Uterus (tissue), 2 donors: ENCODE results near the gene CLIC6.

Experiments
- POLR2A ChIP-seq, 2 donors: fragments of 450-650 bp; IDR thresholded peaks; one replicate each; pipeline ENCODE4 v1.6.1; 2016; ENCODE audit warnings: antibody characterized with exemption in 2 of 2, mild to moderate bottlenecking in 1 of 2, moderate library complexity in 1 of 2
- TF ChIP-seq, protein P1 (sequence below), 4 experiments: fragments of 200-600 bp in 2 of 4; fragments of 450-650 bp in 2 of 4; sonication (generic) in 2 of 4; IDR thresholded peaks; one replicate each; pipeline ENCODE4 v1.5.1; 2016 to 2019; ENCODE audit warnings: antibody characterized with exemption in 4 of 4, mild to moderate bottlenecking in 2 of 4, moderate library complexity in 1 of 4

DNA sequence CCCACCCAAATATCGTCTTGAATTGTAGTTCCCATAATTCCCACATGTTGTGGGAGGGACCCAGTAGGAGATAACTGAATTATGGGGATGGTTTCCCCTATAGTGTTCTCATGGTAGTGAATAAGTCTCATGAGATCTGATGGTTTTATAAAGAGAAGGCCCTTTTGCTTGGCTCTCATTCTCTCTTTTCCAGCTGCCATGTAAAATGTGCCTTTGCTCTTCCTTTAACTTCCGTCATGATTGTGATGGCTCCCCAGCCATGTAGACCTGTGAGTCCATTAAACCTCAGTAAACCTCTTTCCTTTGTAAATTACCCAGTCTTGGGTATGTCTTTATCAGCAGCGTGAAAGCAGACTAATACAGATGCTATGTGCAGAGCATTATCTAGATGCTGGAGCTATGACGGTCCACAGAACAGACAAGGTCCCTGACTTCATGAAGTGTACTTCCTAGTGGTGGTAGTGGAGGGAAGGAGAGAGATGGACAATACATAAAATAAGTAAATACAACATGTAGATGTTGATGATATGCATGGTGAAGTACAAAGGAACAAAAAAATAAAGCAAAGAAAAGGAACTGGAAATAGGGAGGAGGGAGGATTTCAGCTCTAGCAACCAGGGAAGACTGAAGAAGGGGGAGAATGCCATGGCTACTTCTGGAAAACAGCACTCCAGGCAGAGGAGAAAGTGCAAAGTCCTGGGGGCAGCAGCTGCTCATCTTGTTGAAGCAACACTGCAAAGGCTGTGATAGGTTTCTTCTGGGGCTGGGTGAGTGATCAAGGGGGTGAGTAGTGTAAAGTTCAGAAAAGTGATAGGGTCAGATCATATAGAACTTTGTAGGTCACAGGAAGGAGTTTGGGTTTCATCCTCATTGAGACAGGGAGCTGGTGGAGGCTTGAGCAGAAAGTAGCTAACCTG, 47.1 kb upstream of the CLIC6 start:
- TF ChIP-seq, protein P1, sequence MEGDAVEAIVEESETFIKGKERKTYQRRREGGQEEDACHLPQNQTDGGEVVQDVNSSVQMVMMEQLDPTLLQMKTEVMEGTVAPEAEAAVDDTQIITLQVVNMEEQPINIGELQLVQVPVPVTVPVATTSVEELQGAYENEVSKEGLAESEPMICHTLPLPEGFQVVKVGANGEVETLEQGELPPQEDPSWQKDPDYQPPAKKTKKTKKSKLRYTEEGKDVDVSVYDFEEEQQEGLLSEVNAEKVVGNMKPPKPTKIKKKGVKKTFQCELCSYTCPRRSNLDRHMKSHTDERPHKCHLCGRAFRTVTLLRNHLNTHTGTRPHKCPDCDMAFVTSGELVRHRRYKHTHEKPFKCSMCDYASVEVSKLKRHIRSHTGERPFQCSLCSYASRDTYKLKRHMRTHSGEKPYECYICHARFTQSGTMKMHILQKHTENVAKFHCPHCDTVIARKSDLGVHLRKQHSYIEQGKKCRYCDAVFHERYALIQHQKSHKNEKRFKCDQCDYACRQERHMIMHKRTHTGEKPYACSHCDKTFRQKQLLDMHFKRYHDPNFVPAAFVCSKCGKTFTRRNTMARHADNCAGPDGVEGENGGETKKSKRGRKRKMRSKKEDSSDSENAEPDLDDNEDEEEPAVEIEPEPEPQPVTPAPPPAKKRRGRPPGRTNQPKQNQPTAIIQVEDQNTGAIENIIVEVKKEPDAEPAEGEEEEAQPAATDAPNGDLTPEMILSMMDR (IDR thresholded peaks at IDR 0.05) = no peak
- no peak for TF ChIP-seq POLR2A (IDR thresholded peaks at IDR 0.05)
